ENCODE results near the gene CKB. TPM values are rescaled to one million over a fixed set of nuclear protein-coding genes. Genes with fewer than 3 reads are reported as not detected.

The CKB gene
- total RNA-seq: 1 to 10 TPM; 2.6 to 9.4 TPM

GRCh38 chr14:103522649-103523574 lies at the start of gene CKB:
TSS of gene CKB (minus strand) at chr14:103522830. CDS start at chr14:103522493, 337 bp downstream.
- peak in 1 of 2 donors; percentile 25 for ATAC-seq
- no peaks in the 10 kb centered on the region for H3K9me3 Mint-ChIP-seq
- DNase-seq (ENCODE audit: low spot score in 2 of 2): no peak
- H3K36me3 Mint-ChIP-seq: no peaks in the 10 kb centered on the region
- H3K27ac Mint-ChIP-seq: no peak within 1 kb of the TSS

DNA sequence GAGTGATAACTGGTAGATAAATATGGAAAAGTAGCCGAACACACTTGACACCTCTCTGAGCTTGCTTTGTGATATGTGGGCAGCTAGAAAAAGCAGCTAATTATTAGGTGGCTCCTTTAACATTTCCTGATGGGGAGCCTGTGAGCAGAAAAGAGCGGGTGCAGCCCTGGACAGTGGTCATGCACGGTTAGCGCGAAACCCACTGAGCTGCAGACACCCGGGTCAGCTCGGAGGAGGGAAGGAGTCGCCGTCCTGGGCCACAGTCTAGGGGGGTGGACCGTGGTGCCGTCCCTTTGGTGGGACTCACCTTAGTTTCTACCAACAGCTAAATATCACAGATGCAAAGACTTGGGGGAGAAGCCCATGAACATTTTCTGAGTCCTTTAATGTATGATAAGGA lies 46.8 kb upstream of the CKB start:
- Mint-ChIP-seq H3K36me3 (peaks cover 0 to 1% of the 10 kb centered on the region in 2 donors), H3K27ac (no peak overlapping the region), H3K9me3 (no peaks in the 10 kb centered on the region)
- DNase-seq (ENCODE audit: low spot score in 2 of 2) (no peak), ATAC-seq (no peak)

GRCh38 chr14:103568952-103569351 lies 46.3 kb upstream of the CKB start:
- DNase-seq (ENCODE audit: low spot score in 2 of 2) (no peak), ATAC-seq (no peak)
- no peak overlapping the region for H3K27ac Mint-ChIP-seq
- no peaks in the 10 kb centered on the region for H3K36me3 Mint-ChIP-seq
- H3K9me3 Mint-ChIP-seq: no peaks in the 10 kb centered on the region

DNA sequence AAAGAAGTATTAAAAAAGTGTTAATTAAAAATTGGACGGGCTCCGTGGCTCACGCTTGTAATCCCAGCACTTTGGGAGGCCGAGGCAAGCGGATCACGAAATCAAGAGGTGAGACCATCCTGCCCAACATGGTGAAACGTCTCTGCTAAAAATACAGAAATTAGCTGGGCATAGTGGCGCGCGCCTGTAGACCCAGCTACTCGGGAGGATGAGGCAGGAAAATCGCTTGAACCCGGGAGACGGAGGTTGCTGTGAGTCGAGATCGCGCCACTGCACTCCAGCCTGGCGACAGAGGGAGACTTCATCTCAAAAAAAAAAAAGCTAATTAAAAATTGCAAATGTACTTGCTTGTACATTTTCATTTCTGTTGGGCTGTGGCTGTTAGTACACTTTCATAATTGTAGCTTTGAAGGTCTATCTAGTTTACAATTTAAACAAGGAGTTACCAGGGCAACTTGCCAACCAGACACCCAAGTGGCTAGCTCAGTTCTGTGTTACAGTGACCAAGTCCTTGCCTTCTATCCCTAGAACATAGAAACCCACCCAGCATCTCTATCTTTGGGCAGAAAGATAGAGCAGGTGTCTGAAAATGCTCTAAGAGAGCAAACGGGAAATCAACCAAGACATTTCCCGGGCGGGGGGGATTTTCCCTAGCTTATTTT lies 41.3 kb upstream of the CKB start:
- peak overlapping the region; percentile 90 to 95 for H3K27ac Mint-ChIP-seq
- ATAC-seq (no peak), DNase-seq (ENCODE audit: low spot score in 2 of 2) (no peak)
- H3K36me3 Mint-ChIP-seq: peaks cover 26 to 29% of the 10 kb centered on the region in 2 donors
- H3K9me3 Mint-ChIP-seq: no peaks in the 10 kb centered on the region

DNA sequence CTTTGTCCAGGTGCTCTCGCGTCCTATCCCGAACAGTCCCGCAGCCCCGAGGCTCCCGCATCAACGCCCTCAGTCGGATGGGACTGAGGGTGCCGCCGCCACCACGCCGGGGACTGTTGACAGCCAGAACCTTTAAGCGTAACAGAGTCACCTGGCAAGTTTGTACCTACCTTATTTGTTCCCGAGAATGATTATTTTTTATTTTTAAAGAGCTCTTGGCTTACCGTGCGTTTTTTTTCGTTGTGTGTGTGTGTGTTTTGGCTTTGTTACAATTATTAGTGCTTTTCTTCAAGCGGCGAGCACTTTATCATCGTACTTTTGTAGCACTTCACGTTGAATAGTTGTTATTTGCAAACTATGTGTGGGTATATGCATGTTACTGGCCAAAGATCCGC lies 40.6 kb upstream of the CKB start:
- ATAC-seq (no peak), DNase-seq (ENCODE audit: low spot score in 2 of 2) (no peak)
- H3K9me3 Mint-ChIP-seq: no peaks in the 10 kb centered on the region
- peak overlapping the region; percentile 90 to 95 for H3K27ac Mint-ChIP-seq
- H3K36me3 Mint-ChIP-seq: peaks cover 26 to 29% of the 10 kb centered on the region in 2 donors

GRCh38 chr14:103562429-103563225 lies 40.0 kb upstream of the CKB start, which contains the start of the genes BAG5 and COA8:
TSS of gene BAG5 (minus strand) at chr14:103562657. CDS start at chr14:103561164, 1,493 bp downstream.
TSS of gene COA8 (plus strand) at chr14:103562960. CDS start at chr14:103563002, 42 bp downstream.
- Mint-ChIP-seq H3K36me3 (peaks cover 26 to 29% of the 10 kb centered on the region in 2 donors), H3K9me3 (no peaks in the 10 kb centered on the region), H3K27ac (peak within 1 kb of the TSS; percentile 90 to 98)
- ATAC-seq: peak; percentile 70 to 85
- DNase-seq (ENCODE audit: low spot score in 2 of 2): peak; percentile 89

DNA sequence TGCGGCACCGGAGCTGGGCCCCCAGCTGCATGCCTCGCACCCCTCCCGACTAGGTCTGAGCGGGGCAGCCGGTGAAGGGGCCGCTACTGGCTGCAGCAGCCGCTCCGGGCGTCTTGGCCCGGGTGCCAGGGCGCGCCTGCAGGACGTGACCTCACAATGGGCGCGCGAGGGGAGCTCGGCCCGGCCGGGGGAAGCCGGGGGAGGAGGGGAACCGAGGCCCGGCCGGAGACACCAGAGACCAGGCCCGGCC lies 39.5 kb upstream of the CKB start:
- H3K9me3 Mint-ChIP-seq: no peaks in the 10 kb centered on the region
- peaks cover 26 to 29% of the 10 kb centered on the region in 2 donors for H3K36me3 Mint-ChIP-seq
- H3K27ac Mint-ChIP-seq: peak overlapping the region; percentile 90 to 98
- no peak for DNase-seq (ENCODE audit: low spot score in 2 of 2)
- no peak for ATAC-seq

- DNase-seq (ENCODE audit: low spot score in 2 of 2) (peak; percentile 50 to 76), ATAC-seq (peak; percentile 61 to 72)
- peaks cover 26 to 29% of the 10 kb centered on the region in 2 donors for H3K36me3 Mint-ChIP-seq
- peak overlapping the region; percentile 90 to 98 for H3K27ac Mint-ChIP-seq
- no peaks in the 10 kb centered on the region for H3K9me3 Mint-ChIP-seq
Observed at GRCh38 chr14:103561381-103562178, 39.0 kb upstream of the CKB start.

DNA sequence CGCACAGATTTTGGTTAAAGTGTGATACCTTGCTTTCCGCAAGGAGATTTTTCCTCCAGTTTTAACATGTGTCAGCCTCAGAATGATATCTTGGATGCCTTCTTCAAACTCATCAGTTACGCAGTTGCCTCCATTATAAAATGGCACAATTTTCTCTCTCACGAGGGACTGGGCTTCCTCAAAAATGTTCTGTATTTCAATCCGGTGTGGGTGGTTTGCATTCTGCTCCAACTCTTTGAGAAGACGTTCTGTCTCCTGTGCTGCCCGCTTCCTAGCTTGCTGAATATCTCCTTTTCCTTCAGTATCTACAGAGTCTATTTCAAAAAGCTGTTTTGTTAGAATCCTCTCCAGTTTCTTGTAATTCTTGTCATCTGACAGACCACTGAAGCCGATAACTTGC lies 38.1 kb upstream of the CKB start:
- Mint-ChIP-seq H3K36me3 (peaks cover 26 to 29% of the 10 kb centered on the region in 2 donors), H3K27ac (peak overlapping the region; percentile 90 to 98), H3K9me3 (no peaks in the 10 kb centered on the region)
- no peak for DNase-seq (ENCODE audit: low spot score in 2 of 2)
- no peak for ATAC-seq

- Mint-ChIP-seq H3K9me3 (no peaks in the 10 kb centered on the region), H3K36me3 (peaks cover 26 to 29% of the 10 kb centered on the region in 2 donors), H3K27ac (peak overlapping the region; percentile 60 to 90)
- DNase-seq (ENCODE audit: low spot score in 2 of 2) (no peak), ATAC-seq (no peak)
Observed at GRCh38 chr14:103559766-103560165, 37.1 kb upstream of the CKB start.

DNA sequence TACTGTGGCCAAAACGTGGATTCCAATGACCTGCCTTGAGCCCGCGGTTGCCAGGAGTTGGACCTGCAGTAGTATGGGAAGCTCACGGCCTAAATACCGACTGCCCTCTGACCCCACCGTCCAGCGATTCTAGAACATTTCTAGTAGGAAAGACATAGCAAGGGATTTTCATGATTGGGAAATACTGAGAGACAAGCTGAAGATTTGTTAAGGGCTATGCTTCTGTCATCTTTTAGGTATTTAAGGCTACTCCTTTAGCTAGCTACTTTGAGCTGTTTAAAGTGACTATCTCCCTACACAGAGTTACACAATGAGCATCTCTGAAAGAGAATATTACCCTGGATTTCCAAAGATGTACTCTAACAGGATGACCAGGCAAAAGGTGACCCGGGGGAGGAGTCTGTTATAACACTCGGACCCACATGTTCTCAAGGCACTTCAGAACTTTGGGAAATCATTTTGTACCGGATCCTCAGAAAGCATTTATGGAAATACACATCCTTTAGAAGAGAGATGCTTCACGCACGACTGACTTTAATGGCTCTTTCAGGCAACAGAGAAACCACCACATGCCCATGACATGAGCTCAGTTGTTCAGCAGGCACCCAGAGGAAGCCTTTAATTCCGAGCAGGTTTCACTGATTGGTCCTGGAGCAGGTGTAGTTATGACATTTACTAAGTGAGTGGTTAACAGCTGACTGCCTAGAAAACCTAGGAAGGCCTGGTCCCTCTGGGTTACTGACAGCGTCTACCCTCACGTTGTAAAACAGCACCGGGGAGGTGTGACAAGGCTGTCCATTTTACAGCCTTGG lies 35.6 kb upstream of the CKB start:
- ATAC-seq (no peak), DNase-seq (ENCODE audit: low spot score in 2 of 2) (no peak)
- no peaks in the 10 kb centered on the region for H3K9me3 Mint-ChIP-seq
- peaks cover 22 to 26% of the 10 kb centered on the region in 2 donors for H3K36me3 Mint-ChIP-seq
- peak overlapping the region in 1 of 2 donors; percentile 65 for H3K27ac Mint-ChIP-seq

DNA sequence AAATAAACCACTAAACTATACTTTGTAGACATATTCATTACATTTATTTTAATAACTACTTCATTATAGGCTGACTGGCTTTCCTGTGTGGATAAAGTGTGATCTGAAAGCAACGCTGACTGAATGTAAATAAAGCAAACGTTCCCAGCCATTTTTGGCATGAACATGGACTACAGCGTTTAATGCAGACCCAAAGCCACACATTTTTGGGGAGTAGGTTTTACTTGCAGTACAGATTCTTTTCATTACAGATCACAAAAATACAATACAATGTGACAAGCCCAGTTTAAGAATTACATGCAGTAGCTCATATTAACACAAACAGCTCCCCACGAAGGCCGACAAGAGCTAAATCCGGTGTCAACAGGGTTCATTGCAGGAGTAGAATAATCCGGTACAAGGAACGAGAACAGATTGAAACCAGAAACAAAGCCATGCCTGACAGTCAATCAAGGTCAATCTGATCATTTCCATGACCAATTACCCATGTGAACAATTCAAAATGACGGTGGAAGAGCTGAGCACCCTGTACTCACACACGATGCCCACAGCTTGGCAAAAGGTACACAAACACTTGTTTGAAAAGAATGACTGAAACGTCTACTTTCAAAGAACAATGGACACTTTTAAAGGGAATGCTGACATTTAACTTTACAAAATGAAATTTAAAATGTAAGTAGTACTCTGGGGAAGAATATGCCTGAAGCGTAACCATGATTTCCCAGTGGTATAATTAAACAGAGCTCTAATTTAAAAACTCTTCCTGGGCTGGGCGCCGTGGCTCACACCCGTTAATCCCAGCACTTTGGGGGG lies 34.5 kb upstream of the CKB start:
- no peak for DNase-seq (ENCODE audit: low spot score in 2 of 2)
- no peaks in the 10 kb centered on the region for H3K9me3 Mint-ChIP-seq
- H3K27ac Mint-ChIP-seq: peak overlapping the region in 1 of 2 donors; percentile 88
- peaks cover 18 to 24% of the 10 kb centered on the region in 2 donors for H3K36me3 Mint-ChIP-seq
- ATAC-seq: no peak

GRCh38 chr14:103555559-103556337 lies 33.1 kb upstream of the CKB start:
- ATAC-seq (no peak), DNase-seq (ENCODE audit: low spot score in 2 of 2) (no peak)
- H3K36me3 Mint-ChIP-seq: peaks cover 8 to 14% of the 10 kb centered on the region in 2 donors
- no peaks in the 10 kb centered on the region for H3K9me3 Mint-ChIP-seq
- H3K27ac Mint-ChIP-seq: peak overlapping the region in 1 of 2 donors; percentile 22

DNA sequence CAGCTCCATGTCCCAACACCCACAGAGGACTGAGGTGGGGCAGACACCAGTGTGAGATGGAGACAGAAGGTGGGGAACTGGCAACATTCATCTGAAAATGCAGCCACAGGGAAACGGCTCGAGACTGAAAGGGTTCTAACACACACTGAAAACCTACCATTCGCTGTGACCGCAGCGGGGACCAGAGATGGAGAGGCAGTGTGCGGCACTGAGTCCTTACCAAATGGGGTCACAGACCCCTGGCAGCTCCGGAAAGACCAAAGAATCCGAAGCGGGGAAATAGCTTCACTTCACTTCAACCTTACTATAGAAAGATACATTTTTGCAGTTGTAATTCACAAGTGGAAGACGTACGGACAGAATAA lies 30.2 kb upstream of the CKB start:
- Mint-ChIP-seq H3K36me3 (no peaks in the 10 kb centered on the region), H3K9me3 (no peaks in the 10 kb centered on the region), H3K27ac (peak overlapping the region in 1 of 2 donors; percentile 26)
- DNase-seq (ENCODE audit: low spot score in 2 of 2) (no peak), ATAC-seq (no peak)
